Left cardiac atrium (tissue), 4 donors: ENCODE measurements around the gene KRT4. TPM values are rescaled to one million over a fixed set of nuclear protein-coding genes. Genes with fewer than 3 reads are reported as not detected.
"Not testable (repeated sequence)": the region's sequence is repeated elsewhere in the genome, so short reads cannot be mapped to it uniquely, and the experiment has no call there.

Experiments used
- ATAC-seq, 2 donors: fragments of 200-7000 bp; cut with Tn5 transposase; one replicate each; pipeline ENCODE4 v1.9.1; 2020; ENCODE audit warnings: mild to moderate bottlenecking in 2 of 2, moderate library complexity in 2 of 2
- DNase-seq: peaks from one replicate; pipeline ENCODE4 v3.0.0-alpha.2; 2020
- intact Hi-C, 2 donors: fragments of 100-400 bp; cut with DNase I; formaldehyde crosslinking; loops; one replicate each; pipeline versions ENCODE4 v1.14.1 to v1.15.1; 2022 to 2023
- total RNA-seq, 2 donors: library from RNA; stranded (reverse); fragmentation: NEBNext Ultra II Directional; extraction: Animal tissue kit (Norgen Biotek cat#: 25700); gene quantifications; one replicate each; pipeline ENCODE4 v1.2.1, GENCODE V29; 2021
- donor health status: DM: no; HTN: yes; CAD: no.
- donor health status: DM: no; HTN: yes; CAD: no; lungs with severe emphysema.
- donor health status: DM: yes; HTN: yes; CAD: no.
- donor health status: Dilated cardiomyopathy.

Gene KRT4
- total RNA-seq, 2 donors from 2014 or later, result not detected

DNA sequence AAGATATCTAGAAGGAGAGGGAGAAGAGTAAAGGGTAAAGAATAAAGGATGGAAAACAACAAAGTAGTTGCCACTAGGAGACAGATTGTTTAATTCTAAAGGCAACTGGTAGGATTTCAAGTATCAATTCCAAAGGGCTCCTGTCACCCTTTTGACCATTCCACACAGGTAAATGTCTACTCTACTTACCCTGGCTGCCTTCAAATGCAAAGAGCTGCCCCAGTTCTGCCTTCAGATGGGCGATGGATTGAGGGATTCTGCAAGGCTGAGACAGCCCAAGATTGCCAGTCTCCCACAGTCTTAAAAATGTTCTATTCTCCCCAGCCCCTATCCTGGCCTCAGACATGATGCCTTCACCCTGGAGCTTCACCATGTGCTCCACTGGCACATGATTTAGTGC, 48.2 kb downstream of the KRT4 start:
- DNase-seq (no peak), ATAC-seq (no peak)
- intact Hi-C loops, result no loop called here

DNA sequence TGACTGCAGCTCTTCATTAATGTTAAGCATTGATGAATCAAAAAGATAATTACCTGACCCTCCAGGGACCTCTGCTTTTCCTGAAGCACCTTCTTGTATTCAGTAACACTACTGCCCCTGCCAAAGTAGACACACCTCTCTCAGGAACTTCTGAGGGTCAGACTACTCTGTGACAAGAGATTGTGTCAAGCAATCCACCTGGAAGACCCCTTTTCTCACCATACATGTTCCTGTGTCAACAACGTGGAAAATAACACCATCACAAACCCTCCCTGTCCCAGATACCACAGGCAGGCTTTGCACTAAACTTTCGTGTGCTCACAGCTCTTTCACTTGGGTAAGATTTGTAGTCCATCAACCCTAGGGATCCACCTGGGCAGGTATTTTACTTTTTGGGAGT, 49.9 kb downstream of the KRT4 start:
- ATAC-seq (no peak), DNase-seq (no peak)
- intact Hi-C loops, result no loop called here

- ATAC-seq, result no peak
- intact Hi-C loops, result no loop called here
- DNase-seq, result no peak
Measured at GRCh38 chr12:52763036-52763659, 50.8 kb downstream of the KRT4 start.

DNA sequence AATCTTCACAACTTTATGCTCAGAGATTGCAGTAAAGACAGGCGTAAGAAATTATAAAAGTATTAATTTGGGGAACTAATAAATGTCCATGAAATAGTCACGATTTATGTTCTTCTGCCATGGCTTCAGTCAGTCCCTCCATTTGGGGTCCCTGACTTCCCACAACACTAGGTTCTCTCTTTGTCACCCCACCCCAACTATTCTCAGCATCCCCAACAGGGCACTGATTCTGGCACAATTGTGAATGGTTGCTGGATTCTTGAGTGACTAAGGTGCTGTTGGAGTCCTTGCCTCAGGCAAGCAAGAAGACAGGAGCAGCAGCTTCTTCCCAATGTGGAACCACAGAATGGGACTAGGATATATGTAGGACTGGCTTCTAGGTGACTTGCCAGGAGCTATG, 52.1 kb downstream of the KRT4 start:
- intact Hi-C loops, result no loop called here
- ATAC-seq (no peak), DNase-seq (no peak)

GRCh38 chr12:52761218-52761617, 52.7 kb downstream of the KRT4 start:
- intact Hi-C loops, ATAC-seq, DNase-seq: not testable (repeated sequence)

DNA sequence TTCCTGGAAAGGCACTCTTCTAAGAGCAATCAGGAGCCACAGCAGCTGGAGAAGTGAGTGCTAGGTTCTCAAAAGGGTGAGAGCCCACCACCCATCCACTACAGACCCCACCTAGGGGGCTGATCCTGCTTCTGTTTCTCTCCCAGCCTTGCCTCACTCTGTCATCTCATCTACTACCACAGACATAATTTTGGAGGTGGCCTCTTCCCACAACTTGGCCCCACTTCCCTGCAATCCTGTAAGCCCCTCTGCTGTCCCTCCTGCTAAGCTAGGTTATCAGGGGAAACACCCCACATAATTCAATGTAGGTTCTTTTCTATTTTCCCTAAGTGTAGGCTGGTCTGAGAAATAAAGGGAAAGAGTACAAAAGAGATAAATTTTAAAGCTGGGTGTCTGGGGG, 53.3 kb downstream of the KRT4 start:
- intact Hi-C loops, result no loop called here
- no peak for ATAC-seq
- no peak for DNase-seq

- ATAC-seq (no peak), DNase-seq (no peak)
- intact Hi-C loops, result no loop called here
Measured at GRCh38 chr12:52759695-52760094, 54.2 kb downstream of the KRT4 start.

DNA sequence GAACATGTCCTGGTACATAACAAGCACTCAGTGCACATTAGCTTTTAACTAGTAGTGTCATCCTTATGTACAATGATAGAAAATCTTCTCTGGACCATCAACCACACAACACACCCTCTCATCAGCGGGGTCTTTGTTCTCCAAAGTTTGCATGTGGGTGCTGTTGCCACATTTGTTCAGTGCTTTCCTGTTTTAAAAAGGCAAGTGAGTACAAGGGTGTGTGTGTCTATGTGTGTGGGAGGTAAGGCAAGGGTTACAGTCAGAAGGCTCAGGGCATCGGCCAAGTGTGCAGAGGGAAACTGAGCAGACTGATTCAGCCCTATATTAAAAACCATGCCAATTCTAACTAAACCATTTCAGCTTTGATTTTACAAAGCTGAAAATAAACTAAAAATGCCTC, 54.7 kb downstream of the KRT4 start:
- ATAC-seq (no peak), DNase-seq (no peak)
- intact Hi-C loops, result no loop called here

DNA sequence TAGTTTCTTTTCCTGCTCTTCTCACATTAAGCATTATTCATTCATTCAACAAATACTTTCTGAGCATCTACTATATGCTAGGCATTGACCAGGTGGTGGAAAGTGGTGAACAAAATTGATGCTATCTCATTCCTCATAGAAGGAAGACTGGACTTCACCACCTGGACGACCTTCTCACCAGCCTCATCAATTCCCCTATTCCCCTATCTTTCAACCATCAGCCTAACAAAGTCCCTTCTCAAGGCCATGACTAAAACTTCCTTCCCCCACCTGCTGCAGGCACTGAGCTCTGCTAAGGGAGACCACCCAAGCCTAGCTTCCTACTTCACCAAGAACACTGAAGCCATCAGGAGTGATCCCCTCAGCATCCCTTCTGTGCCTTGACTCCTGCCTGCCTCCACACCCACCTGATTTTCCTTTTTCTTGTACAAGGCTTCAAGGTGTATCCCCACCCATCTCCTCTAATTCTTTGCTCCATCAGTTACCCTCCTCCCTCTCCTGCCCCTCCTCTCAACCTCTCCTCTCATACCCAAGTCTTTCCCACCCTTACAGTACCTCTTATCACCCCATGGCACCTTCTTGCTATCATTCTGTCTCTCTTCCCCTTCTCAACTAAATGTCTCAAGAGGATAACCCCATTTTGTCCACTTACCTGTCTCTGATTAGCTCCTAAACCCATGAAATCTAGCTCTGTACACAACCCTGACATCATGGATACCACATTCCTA, 56.3 kb downstream of the KRT4 start:
- DNase-seq, result no peak
- no peak for ATAC-seq
- intact Hi-C loops, result no loop called here

Other genes starting within 250 kb of the KRT4 start
- gene KRT74, start 240.3 kb downstream of the KRT4 start, total RNA-seq, result not detected
- not detected for gene KRT72, start 212.7 kb downstream of the KRT4 start, total RNA-seq
- gene KRT73, start 195.6 kb downstream of the KRT4 start, total RNA-seq, result not detected
- not detected for gene KRT2, start 161.9 kb downstream of the KRT4 start, total RNA-seq
- under 1 TPM in 1 of 2 donors, not detected in 1; 0.18 TPM for gene KRT1, start 133.7 kb downstream of the KRT4 start, total RNA-seq
- gene KRT77, start 110.6 kb downstream of the KRT4 start, total RNA-seq, result not detected
- not detected for gene KRT76, start 36.8 kb downstream of the KRT4 start, total RNA-seq
- not detected for gene KRT3, start 18.0 kb downstream of the KRT4 start, total RNA-seq
- under 1 TPM; 0.16 to 0.77 TPM for gene KRT79, start 20.2 kb upstream of the KRT4 start, total RNA-seq
- gene KRT78, start 34.9 kb upstream of the KRT4 start, total RNA-seq, result not detected
- 100 to 1,000 TPM; 194 to 233 TPM for gene KRT8, start 91.0 kb upstream of the KRT4 start, total RNA-seq
- gene KRT18, start 135.0 kb upstream of the KRT4 start, total RNA-seq, result 10 to 100 TPM; 37.0 to 53.3 TPM
- 100 to 1,000 TPM; 332 to 341 TPM for gene EIF4B, start 192.3 kb upstream of the KRT4 start, total RNA-seq
- 100 to 1,000 TPM; 108 to 122 TPM for gene TNS2, start 235.9 kb upstream of the KRT4 start, total RNA-seq